NCI-H510A treated with DMSO at 0.1 percent for 48 hours (cell line): ENCODE measurements around the gene SLC30A9.

Source experiments
- DNase-seq: peaks from one replicate; lab custom pipeline; 2025; lab: John Stamatoyannopoulos, UW

The SLC30A9 gene

GRCh38 chr4:41990365-41991111, at the start of gene SLC30A9:
Gene SLC30A9 (plus strand): TSS chr4:41990530. CDS start chr4:41990652, 122 bp downstream.
- DNase-seq, result peak; percentile 87

- no peak for DNase-seq
These were observed 49.5 kb upstream of the SLC30A9 start for GRCh38 chr4:41940834-41941233.

GRCh38 chr4:41943506-41943905, 46.8 kb upstream of the SLC30A9 start:
- DNase-seq, result no peak

- no peak for DNase-seq
These were observed 46.2 kb upstream of the SLC30A9 start for GRCh38 chr4:41944089-41944488.

- DNase-seq, result no peak
These were observed 40.8 kb upstream of the SLC30A9 start for GRCh38 chr4:41949531-41949930.

- peak; percentile 2 for DNase-seq
These were observed 32.7 kb upstream of the SLC30A9 start for GRCh38 chr4:41957634-41958033.

- no peak for DNase-seq
These were observed 27.2 kb upstream of the SLC30A9 start for GRCh38 chr4:41963105-41963504.

GRCh38 chr4:41964401-41964800, 25.9 kb upstream of the SLC30A9 start:
- no peak for DNase-seq

GRCh38 chr4:41967392-41967791, 22.9 kb upstream of the SLC30A9 start:
- no peak for DNase-seq

GRCh38 chr4:41969671-41970070, 20.7 kb upstream of the SLC30A9 start:
- no peak for DNase-seq

GRCh38 chr4:41975341-41975740, 15.0 kb upstream of the SLC30A9 start:
- no peak for DNase-seq

GRCh38 chr4:41976775-41977516, 13.4 kb upstream of the SLC30A9 start:
- DNase-seq, result peak; percentile 25

GRCh38 chr4:41977709-41978108, 12.6 kb upstream of the SLC30A9 start:
- DNase-seq, result no peak

GRCh38 chr4:41981456-41981855, 8.9 kb upstream of the SLC30A9 start, which contains the start of gene DCAF4L1:
Gene DCAF4L1 (plus strand): TSS chr4:41981756. CDS start chr4:41981793, 37 bp downstream.
- DNase-seq, result no peak

- DNase-seq, result no peak
These were observed 7.6 kb upstream of the SLC30A9 start for GRCh38 chr4:41982716-41983115.

- DNase-seq, result no peak
These were observed 5.2 kb upstream of the SLC30A9 start for GRCh38 chr4:41985151-41985550.

- peak; percentile 40 for DNase-seq
These were observed 351 bp upstream of the SLC30A9 start for GRCh38 chr4:41989994-41990364.

- DNase-seq, result no peak
These were observed 1.8 kb downstream of the SLC30A9 start for GRCh38 chr4:41991916-41992767.

- DNase-seq, result no peak
These were observed 2.9 kb downstream of the SLC30A9 start for GRCh38 chr4:41992967-41993857.

GRCh38 chr4:41994461-41994985, 4.2 kb downstream of the SLC30A9 start:
- DNase-seq, result no peak

- DNase-seq, result no peak
These were observed 7.7 kb downstream of the SLC30A9 start for GRCh38 chr4:41998019-41998418.
